Measurements from ENCODE around the gene DDX50.

DNA sequence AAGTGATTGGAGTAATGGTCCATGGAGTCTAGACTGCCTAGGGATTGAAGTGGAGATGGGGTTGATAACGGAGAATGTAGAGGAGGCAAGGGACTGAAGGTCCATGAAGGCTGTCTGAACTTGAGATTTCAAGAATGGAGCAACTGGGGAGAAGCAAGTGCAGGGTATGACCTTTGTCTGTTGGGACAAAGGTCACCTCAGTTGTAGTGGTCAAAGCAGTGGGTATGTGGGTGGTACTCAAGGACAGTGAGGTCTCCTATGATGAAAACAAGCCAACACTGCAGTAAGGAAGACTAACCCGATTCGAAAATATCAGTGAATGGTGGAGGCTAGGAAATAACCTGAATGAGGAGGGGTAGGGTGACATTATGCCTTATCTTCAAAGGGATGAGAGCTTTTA lies 49.5 kb downstream of the DDX50 start:
- TF ChIP-seq, protein P1, sequence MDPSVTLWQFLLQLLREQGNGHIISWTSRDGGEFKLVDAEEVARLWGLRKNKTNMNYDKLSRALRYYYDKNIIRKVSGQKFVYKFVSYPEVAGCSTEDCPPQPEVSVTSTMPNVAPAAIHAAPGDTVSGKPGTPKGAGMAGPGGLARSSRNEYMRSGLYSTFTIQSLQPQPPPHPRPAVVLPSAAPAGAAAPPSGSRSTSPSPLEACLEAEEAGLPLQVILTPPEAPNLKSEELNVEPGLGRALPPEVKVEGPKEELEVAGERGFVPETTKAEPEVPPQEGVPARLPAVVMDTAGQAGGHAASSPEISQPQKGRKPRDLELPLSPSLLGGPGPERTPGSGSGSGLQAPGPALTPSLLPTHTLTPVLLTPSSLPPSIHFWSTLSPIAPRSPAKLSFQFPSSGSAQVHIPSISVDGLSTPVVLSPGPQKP (IDR thresholded peaks at IDR 0.05; ENCODE audit: low read depth, low read length), result no peak
- TF ChIP-seq POLR2A (IDR thresholded peaks at IDR 0.05; ENCODE audit: low read length) (no peak), KDM1A (IDR thresholded peaks at IDR 0.05; ENCODE audit: low read depth) (no peak), EHMT2 (IDR thresholded peaks at IDR 0.05; ENCODE audit: low read depth) (no peak), CHD2 (IDR thresholded peaks at IDR 0.05; ENCODE audit: low read length, partially characterized antibody) (no peak)
- TF ChIP-seq, protein P2, sequence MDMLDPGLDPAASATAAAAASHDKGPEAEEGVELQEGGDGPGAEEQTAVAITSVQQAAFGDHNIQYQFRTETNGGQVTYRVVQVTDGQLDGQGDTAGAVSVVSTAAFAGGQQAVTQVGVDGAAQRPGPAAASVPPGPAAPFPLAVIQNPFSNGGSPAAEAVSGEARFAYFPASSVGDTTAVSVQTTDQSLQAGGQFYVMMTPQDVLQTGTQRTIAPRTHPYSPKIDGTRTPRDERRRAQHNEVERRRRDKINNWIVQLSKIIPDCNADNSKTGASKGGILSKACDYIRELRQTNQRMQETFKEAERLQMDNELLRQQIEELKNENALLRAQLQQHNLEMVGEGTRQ (IDR thresholded peaks at IDR 0.05), result no peak
- TF ChIP-seq, protein P3, sequence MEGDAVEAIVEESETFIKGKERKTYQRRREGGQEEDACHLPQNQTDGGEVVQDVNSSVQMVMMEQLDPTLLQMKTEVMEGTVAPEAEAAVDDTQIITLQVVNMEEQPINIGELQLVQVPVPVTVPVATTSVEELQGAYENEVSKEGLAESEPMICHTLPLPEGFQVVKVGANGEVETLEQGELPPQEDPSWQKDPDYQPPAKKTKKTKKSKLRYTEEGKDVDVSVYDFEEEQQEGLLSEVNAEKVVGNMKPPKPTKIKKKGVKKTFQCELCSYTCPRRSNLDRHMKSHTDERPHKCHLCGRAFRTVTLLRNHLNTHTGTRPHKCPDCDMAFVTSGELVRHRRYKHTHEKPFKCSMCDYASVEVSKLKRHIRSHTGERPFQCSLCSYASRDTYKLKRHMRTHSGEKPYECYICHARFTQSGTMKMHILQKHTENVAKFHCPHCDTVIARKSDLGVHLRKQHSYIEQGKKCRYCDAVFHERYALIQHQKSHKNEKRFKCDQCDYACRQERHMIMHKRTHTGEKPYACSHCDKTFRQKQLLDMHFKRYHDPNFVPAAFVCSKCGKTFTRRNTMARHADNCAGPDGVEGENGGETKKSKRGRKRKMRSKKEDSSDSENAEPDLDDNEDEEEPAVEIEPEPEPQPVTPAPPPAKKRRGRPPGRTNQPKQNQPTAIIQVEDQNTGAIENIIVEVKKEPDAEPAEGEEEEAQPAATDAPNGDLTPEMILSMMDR (IDR thresholded peaks at IDR 0.05), result no peak

Measured in A549 (cell line).